NCI-H1436 treated with DMSO at 0.1 percent for 48 hours (cell line): ENCODE measurements around the gene BCR.

Source experiments
- DNase-seq: peaks from one replicate; lab custom pipeline; 2025; lab: John Stamatoyannopoulos, UW

BCR gene

DNA sequence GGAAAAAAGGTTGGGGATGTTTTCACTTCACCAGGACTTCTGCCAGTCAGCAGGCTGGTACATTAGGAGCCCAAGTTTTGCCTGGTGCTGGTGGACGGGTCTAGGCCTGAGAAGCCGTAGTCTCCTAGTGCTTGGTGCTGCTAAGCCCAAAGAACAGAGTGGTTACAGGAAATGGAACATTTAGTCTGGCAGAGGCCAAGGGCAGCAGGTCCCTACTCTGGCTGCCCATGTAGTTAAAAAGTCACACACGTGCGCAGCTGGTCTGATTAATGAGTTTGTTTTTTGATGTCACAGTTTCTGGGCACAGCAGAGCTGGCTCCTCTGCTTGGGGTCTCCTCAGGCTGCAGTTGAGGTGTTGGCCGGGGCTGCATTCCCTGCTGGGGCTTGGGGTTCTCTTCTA, 20.6 kb downstream of the BCR start:
- DNase-seq, result no peak

- no peak for DNase-seq
Measured at GRCh38 chr22:23202812-23203451, 22.6 kb downstream of the BCR start.

GRCh38 chr22:23203452-23204124, 23.3 kb downstream of the BCR start:
- no peak for DNase-seq

DNA sequence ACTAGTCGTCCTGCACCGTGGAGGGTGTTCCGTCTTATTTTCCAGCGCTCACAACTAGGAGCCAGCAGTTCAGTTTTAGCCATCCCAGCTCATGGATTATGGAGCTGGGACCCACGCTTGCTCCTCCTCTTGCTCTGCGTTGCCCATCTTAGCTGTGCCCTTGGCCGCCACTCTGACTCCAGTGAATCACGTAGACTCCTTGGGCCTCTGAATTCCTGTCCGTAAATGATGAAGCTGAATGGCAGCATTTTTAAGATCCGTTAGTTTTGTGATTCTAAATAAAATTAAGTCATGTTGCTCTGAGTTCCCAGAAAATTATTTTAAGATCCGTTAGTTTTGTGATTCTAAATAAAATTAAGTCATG, 23.8 kb downstream of the BCR start:
- DNase-seq, result no peak

DNA sequence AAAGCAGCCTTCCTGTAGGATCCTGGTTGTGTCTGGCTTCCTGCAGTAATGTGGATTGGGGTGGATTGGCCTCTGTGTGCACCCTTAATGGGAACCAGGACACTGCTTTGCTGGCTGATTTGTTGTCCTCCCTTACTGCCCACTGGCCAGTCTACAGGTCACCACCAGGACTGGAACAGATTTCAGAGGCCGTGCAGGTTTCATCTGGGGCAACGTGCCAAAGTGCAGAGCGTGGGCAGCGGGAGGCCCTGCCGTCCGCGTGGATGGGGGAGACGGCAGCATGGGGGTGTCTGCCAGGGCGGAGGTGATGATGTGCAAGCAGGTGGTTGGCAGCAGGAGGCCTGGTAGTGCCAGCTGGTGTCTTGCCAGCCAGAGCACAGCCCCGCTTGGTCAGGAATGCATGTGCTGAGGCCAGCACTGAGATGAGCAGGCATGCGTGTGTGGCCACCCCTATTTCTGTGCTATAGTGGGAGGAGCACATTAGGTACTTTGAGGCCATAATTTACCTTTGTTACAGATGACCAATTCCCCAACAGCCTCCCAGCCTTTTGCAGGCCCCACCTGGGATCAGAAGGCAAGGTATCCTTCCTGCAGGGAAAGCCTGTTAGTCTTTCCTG, 24.3 kb downstream of the BCR start:
- DNase-seq, result no peak

DNA sequence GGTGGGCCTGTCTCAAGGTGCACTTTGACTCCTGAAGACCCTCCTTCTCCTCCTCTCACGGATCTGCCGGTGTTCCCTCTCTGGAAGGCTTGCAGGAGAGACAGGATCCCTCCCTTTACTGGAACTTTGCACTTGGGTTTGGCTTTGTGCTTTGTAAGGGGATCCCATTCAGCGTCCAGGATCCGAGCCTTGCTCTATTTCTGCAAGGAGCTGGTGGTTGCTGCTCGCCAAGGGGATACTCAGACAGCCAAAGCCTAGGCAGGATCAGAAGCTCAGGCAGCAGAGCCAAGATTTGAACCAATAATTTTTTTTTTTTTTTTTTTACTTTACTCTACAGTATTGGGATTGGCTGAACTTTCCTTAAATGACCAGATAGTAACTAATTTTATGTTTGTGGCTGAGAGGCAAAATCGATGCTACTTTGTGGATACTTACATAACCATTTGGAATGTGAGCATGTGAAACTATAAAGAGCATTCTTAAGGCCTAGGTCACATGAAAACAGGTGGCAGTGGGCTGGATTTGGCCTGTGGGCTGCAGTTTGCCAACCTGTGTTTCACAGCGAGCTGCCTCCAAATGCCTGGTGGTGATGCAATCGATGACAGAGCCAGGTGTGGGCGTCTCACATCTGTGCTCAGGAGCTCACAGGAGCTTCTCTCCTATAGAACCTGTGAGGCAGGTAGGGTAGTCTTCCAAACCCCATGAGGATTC, 25.2 kb downstream of the BCR start:
- no peak for DNase-seq

DNA sequence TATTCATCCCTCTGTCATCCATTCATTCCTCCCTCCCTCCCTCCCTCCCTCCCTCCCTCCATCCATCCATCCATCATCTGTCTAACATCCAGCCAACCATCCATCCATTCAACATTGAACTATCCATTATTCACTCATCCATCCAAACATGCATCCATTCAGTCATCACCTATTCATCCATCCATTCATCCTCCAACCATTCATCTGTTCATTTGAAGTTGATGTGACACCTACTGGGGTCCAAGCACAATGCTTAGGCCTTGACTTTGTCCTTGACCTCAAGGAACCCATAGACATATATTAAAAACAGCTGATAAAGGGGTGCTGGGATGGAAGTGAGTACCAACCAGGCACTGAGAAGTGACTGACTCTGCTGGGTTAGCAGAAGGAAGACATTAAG, 26.6 kb downstream of the BCR start:
- no peak for DNase-seq

DNA sequence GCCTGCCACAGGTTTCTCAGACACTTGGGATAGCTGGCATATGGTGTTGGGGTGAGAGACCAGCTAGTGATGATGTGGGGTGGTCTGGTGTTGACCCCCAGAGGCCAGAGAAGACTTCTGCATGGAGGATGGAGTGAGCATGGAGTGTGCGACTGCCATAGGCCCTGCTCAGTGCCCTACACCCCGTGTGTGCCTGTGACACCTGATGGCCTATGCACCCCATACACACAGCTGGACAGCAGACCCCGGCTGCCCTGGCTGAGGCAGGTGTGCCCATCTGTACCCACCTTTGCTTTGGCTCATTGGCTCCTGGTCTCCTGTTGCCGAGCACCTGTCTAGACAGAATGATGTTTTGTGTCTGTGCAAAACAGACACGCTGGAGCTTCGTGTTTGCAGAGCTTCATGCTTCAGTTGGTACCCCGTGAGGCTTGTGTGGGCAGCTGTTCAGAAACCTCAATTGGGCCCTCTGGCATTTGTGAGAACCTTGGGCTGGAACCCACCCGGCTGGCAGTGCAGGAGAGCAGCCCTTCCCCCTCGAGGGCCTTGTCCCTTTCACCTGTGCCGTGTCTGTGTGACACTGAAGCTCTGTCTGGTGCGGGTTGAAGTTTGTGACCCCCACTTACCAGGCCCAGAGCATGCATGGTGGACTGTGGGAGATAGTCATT, 27.6 kb downstream of the BCR start:
- DNase-seq, result no peak

DNA sequence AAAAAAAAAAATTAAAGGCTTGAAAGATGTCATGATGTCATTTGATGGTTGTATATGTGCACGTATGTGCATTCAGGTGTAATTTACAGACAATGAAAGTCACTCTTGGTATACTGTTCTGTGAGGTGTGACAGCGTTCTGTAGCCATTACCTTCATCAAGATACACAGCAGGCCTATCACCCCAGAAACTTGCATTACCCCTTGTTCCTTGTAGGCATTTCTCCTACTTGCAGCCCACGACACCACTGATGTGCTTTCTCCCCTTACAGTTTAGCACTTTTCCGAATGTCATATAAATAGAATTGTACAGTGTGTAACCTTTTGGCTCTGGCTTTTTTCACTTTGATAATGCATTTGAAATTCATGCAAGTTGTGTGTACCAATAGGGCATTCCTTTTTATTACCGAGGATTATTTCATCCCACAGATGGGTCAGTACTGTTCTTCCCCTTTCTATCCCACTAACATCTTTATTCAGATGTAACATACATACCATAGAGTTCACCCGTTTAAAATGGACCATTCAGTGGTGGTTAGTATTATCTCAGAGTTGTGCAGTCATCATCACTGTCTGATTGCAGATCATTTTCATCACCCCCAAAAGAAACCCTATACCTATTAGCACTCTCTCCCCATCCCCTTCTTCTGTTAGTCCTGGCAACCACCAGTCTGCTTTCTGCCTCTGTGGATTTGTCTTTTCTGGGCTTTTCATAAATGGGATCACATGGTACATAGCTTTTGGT, 30.3 kb downstream of the BCR start:
- no peak for DNase-seq

- no peak for DNase-seq
Measured at GRCh38 chr22:23211622-23212021, 31.3 kb downstream of the BCR start.

DNA sequence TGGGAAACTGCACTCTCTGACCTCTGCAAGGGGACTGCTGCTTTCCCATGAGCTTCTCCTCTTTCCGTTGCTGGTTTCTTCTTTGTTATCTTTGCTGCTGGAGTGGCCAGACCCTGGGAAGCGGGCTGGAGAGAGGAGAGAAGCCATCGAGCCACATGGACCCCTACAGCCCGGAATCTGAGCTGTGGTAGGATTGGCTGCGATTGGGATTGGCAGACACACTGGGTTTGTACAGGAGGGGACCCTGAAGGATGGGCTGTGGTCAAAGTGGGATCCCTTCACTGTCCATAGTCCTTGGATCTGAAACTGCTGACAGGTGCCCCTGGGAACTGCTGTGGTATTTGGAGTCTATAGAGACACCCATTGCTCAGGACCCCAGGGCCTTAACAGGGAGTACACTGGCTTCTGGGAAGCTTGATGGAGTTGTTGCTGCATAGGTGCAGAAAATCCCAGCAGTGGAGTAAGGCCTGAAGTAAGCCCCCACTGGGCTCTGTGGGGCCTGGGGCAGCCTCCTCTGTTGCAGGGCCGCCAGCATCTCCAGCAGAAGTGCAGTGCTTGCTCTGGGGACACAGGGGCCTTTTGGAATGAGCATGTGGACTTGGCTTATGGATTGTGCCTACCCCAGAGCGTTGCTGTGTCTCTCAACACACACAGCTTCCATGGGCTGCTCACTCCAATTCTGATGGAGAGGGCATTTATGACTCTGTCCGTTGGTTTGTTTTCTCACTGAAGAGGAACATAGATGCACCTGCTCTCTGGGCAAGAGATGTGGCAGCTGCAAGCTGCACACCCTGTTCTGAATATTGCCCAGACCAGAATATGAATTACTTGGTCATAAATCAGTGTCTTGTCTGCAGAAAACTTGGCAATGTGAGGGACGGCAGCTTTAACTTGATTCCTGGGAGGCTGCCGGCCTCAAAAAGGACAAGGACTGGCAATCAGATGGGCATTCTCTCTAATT, 32.0 kb downstream of the BCR start:
- DNase-seq, result no peak

GRCh38 chr22:23213022-23213555, 32.8 kb downstream of the BCR start:
- no peak for DNase-seq

DNA sequence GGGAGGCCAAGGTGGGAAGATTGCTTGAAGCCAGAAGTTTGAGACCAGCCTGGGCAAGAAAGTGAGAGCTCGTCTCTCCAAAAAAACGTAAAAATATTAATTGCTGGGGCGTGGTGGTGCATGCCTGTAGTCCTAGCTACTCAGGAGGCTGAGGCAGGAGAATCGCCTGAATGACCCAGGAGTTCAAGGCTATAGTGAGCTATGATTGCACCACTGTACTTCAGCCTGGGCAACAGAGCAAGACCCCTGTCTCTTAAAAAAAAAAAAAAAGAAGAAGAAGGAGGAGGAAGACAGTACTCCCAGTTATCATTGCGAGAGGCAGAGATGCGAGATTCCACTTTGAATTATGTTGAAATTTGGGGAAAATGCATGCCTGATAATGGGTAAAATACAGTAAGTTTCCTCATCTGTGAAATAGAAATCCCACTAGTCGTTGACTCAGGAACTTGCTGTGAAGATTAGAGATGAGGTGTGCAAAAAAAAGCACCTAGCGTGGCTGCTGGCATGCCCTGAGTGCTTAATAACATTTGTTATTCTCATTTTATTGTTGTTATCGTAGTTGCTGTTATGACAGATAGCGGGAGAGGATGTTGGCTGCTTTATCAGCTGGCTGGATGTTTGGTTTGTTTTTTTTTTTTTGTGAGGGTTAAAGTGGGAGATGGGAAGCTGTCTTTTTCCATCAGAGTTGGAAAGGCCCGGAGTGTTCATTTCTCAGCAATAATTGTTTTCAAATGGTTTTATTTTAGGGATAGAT, 33.4 kb downstream of the BCR start:
- no peak for DNase-seq

GRCh38 chr22:23214398-23214797, 34.1 kb downstream of the BCR start:
- no peak for DNase-seq

DNA sequence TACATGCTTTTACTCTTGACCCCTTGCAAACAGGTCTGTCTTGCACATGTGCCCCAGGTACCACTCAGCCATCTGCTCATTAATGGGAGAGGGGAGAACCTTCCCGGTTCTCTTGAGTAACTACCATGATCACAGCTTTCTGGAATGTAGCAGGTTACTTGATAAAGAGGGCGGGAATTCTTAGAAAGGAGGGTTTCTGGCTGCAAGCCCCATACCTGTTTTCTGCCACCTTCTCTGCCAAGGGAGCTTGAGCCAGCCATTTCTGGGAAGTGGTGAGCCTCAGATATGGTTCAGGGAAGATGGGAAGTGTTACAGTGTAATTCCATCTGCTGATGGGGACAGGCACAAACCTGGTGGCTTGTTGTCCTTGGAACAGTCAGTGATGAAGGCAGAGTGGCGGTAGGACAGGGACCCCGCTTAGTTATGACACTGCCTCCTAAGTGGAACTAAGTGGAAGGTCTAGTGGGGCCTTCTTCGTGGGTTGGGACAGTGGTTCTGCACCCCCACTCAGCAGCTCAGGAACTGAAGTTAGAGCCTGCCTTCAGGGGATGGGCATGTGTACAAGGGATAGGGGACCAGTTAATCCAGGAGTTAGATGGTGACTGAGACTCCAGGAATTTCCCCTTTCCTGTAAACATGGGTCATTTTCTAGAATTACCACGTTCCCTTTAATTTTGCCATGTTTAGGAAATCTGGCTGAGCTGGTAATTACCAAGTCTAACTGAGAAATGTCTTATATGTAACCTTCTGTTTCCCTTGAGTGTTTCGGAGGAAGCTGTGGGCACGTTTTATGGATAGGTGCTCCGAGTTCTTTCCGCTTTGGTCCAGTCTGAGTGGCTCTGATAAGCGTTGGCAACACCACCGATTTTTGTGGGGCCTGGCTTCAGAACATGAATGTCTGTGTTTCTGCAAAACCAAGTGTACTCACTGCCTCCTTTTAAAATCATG, 35.3 kb downstream of the BCR start:
- DNase-seq, result no peak

DNA sequence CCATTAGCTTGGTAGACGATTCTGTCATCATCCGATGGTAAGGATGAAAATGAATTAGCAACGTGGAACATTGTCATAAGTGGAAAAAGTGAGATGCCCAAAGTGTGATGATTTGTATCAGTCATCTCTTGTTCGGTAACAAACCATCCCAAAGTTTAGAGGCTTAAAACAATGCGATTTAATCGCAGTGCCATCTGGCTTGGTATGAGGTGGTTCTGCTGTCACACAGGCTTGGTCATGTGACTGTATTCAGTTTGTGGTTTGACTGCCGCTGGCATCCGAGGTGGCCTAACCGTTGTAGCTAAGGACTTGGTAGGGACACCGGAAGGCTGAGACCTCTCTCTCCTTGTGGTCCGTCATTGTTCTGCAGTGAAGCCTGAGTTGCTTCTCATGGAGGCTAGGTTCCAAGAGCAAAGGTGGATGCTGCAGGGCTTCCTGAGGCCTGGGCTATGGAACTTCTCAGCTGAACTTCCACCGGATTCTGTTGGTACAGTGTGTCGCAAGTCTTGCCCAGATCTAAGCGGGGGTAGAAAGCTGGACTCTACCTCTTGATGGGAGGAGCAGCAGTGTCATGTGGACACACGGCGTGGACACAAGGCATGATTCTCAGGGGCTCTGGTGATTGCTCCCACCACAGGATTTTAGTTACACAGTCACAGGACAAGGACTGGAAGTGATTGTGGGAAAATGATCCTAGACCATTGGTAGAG, 36.3 kb downstream of the BCR start:
- DNase-seq, result no peak

DNA sequence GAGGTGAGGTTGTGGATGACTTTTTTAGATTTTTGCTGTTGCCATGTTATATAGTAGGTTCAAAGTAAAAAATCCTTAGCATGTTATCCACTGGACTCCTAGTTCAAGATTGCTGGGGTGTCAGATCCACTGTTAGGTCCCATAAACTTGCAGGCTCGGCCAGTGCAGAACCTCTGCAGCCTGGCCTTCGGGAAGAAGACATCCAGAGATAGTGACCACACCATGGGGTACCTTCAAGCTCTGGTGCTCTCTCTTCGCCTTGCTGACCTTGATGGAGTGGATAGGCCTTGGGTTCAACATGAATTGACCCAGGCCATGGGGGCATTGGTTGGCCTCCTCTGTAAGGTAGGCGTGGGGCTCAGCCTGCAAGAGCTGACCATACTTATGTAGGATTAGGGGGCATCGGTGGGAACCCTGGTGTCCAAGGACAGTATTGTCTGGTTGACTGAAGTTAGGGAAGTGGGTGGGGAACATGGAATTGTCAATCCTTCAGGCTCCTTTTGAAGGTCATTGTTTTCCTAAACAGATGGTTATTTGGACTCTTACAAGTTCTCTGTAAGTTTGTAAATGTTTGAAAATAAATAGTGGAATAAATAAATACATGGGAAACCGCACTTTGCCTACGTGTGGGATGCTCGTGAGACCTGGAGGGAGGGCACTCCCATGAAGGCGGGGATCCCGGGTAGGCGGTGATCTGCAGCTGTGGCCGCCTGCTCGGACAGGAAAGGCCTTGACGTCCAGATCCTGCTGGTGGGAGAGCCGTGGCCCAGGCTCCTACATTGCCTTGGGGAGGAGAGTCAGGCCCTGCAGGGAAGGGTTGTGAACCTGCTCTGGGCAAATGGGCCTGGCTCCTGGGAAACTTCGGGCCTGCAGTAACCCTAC, 37.1 kb downstream of the BCR start:
- DNase-seq, result no peak
